GM13976 (cell line): ENCODE results near the gene RGS7.

Experiments
- DNase-seq: peaks from one replicate; pipeline ENCODE4 v3.0.0; 2012; ENCODE audit warnings: low spot score
- in situ Hi-C: fragments of 300-500 bp; cut with MboI; formaldehyde crosslinking; loops from one replicate; pipeline ENCODE4 v1.12.0; 2022; ENCODE audit warnings: low sequenced_read_pairs, mixed read lengths, inconsistent platforms; ENCODE audit not compliant: unreplicated experiment
- TF ChIP-seq, protein P1 (sequence below): IDR thresholded peaks from 2 replicates; pipeline ENCODE4 v1.5.1; 2012; ENCODE audit warnings: borderline replicate concordance, mild to moderate bottlenecking; ENCODE audit not compliant: insufficient read depth; ENCODE audit errors: extremely low read depth, missing control alignments, control extremely low read depth

The RGS7 gene

GRCh38 chr1:241336335-241336734 lies 20.7 kb downstream of the RGS7 start:
- DNase-seq, result no peak
- TF ChIP-seq, protein P1, sequence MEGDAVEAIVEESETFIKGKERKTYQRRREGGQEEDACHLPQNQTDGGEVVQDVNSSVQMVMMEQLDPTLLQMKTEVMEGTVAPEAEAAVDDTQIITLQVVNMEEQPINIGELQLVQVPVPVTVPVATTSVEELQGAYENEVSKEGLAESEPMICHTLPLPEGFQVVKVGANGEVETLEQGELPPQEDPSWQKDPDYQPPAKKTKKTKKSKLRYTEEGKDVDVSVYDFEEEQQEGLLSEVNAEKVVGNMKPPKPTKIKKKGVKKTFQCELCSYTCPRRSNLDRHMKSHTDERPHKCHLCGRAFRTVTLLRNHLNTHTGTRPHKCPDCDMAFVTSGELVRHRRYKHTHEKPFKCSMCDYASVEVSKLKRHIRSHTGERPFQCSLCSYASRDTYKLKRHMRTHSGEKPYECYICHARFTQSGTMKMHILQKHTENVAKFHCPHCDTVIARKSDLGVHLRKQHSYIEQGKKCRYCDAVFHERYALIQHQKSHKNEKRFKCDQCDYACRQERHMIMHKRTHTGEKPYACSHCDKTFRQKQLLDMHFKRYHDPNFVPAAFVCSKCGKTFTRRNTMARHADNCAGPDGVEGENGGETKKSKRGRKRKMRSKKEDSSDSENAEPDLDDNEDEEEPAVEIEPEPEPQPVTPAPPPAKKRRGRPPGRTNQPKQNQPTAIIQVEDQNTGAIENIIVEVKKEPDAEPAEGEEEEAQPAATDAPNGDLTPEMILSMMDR, result no peak
- in situ Hi-C loops, result no loop called here

- no peak for DNase-seq
- in situ Hi-C loops, result no loop called here
- TF ChIP-seq, protein P1, result no peak
Observed at GRCh38 chr1:241332987-241333386, 24.0 kb downstream of the RGS7 start.

DNA sequence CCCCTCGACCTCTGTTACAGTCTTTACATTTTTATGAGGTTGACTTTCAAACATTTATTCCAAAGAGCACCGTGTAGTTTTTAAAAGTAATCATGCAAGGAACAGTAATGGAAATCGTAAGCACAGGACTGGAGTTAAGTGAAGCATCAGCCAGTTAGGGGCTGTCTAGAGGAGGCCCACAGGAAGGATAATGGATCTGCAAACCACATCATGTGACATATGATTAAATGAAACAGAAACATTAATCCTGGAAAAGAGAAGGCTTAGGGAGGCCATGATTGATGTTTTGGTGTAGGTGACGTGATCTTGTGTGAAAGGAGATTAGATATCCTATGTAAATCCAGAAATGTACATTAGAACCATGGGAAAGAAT lies 25.0 kb downstream of the RGS7 start:
- in situ Hi-C loops, result no loop called here
- TF ChIP-seq, protein P1, result no peak
- no peak for DNase-seq

GRCh38 chr1:241331328-241332036 lies 25.5 kb downstream of the RGS7 start:
- TF ChIP-seq, protein P1, result no peak
- DNase-seq, result no peak
- in situ Hi-C loops, result no loop called here

DNA sequence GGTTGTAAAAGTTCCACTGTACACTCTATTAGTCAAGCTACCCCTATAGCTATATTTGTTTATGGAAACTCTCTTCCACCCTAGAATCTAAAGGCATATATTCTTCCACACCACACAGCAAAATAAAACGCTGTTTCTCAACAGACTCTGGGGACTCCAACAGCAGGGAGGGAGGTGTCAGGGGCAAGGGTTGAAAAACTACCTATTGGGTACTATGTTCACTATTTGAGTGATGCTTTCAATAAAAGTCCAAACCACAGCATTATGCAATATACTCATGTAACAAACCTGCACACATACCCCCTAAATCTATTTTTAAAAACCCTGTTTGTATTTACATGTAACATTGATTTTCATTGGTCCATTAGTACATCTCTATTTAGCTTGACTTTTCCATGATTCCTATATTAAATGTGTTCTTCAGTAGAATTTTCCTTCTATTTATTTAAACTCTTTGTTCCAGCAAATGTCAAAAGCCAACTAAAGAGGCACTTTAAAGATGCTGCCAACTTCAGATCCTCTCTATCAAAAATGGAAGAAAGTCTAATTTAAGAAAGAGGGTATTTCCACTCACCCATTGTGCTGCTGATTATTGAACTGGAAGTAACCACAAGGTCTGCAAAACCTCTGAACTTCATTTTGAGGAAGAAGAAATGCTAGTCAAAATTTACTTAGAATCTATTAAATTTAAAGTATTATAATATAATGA lies 26.2 kb downstream of the RGS7 start:
- DNase-seq, result no peak
- TF ChIP-seq, protein P1, result no peak
- in situ Hi-C loops, result no loop called here

GRCh38 chr1:241325456-241325855 lies 31.5 kb downstream of the RGS7 start:
- in situ Hi-C loops, result no loop called here

More at GRCh38 chr1:241325456-241325855, 31.5 kb downstream of the RGS7 start:
- TF ChIP-seq, protein P1, result no peak
- DNase-seq, result no peak
